ENCODE results near the gene ROCK2. TPM values are rescaled to one million over a fixed set of nuclear protein-coding genes. Genes with fewer than 3 reads are reported as not detected.

Gene ROCK2
- total RNA-seq, 1 donor from 2014 or later = 45.1 TPM

DNA sequence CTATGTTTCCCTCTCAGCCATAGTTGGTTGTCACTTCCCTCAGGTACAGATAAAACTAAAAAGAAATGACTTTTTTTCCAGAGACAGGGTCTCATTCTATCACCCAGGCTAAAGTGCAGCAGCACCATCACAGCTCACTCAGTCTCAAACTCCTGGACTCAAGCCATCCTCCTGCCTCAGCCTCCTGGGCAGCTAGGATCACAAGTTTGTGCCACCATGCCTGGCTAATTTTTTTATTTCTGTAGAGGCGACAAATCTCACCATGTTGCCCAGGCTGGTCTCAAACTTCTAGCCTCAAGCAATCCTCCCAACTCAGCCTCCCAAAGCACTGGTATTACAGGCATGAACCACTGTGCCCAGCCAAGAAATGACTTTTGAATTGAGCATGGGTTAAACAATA is 8.2 kb downstream of the ROCK2 start:
- H3K9ac ChIP-seq (ENCODE audit: low read length) = no peak overlapping the region
- no peak overlapping the region for H3K27ac Mint-ChIP-seq (ENCODE audit: unreplicated experiment)
- H3K27me3 Mint-ChIP-seq (ENCODE audit: low read depth, unreplicated experiment) = no peaks in the 10 kb centered on the region
- H3K36me3 ChIP-seq (ENCODE audit: insufficient read depth, low read length) = no peaks in the 10 kb centered on the region
- no peak overlapping the region for H3K4me3 Mint-ChIP-seq (ENCODE audit: unreplicated experiment)
- no peak for TF ChIP-seq EZH2 (IDR thresholded peaks at IDR 0.05; ENCODE audit: insufficient read depth, low read length)
- TF ChIP-seq, protein P1, sequence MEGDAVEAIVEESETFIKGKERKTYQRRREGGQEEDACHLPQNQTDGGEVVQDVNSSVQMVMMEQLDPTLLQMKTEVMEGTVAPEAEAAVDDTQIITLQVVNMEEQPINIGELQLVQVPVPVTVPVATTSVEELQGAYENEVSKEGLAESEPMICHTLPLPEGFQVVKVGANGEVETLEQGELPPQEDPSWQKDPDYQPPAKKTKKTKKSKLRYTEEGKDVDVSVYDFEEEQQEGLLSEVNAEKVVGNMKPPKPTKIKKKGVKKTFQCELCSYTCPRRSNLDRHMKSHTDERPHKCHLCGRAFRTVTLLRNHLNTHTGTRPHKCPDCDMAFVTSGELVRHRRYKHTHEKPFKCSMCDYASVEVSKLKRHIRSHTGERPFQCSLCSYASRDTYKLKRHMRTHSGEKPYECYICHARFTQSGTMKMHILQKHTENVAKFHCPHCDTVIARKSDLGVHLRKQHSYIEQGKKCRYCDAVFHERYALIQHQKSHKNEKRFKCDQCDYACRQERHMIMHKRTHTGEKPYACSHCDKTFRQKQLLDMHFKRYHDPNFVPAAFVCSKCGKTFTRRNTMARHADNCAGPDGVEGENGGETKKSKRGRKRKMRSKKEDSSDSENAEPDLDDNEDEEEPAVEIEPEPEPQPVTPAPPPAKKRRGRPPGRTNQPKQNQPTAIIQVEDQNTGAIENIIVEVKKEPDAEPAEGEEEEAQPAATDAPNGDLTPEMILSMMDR (IDR thresholded peaks at IDR 0.05; ENCODE audit: insufficient read depth, low read depth, low read length) = no peak
- H3K79me2 ChIP-seq (ENCODE audit: insufficient read depth, low read length) = peaks cover 99% of the 10 kb centered on the region
- H3K4me1 ChIP-seq (ENCODE audit: insufficient read depth, low read length) = no peaks in the 10 kb centered on the region
- no peak overlapping the region for H3K4me2 ChIP-seq (ENCODE audit: low read length)
- no peak for FAIRE-seq
- no peaks in the 10 kb centered on the region for H3K27me3 ChIP-seq (ENCODE audit: insufficient read depth, low read length)
- peaks cover 28% of the 10 kb centered on the region for H3K4me1 Mint-ChIP-seq (ENCODE audit: low read depth, unreplicated experiment)
- no peaks in the 10 kb centered on the region for H3K9me3 ChIP-seq (ENCODE audit: insufficient read depth, low read depth, low read length)
- H3K36me3 Mint-ChIP-seq (ENCODE audit: low read depth, unreplicated experiment) = no peaks in the 10 kb centered on the region
- H3K9me3 Mint-ChIP-seq (ENCODE audit: unreplicated experiment) = no peaks in the 10 kb centered on the region
- H4K20me1 ChIP-seq (ENCODE audit: insufficient read depth, low read length) = peaks cover 80% of the 10 kb centered on the region
- H2AFZ ChIP-seq (ENCODE audit: low read depth, low read length) = no peak overlapping the region
- DNase-seq (ENCODE audit: low read depth) = no peak
- no peak overlapping the region for H3K27ac ChIP-seq (ENCODE audit: low read depth, low read length)
- H3K4me3 ChIP-seq (ENCODE audit: insufficient read depth, low read depth, low read length) = no peak overlapping the region

DNA sequence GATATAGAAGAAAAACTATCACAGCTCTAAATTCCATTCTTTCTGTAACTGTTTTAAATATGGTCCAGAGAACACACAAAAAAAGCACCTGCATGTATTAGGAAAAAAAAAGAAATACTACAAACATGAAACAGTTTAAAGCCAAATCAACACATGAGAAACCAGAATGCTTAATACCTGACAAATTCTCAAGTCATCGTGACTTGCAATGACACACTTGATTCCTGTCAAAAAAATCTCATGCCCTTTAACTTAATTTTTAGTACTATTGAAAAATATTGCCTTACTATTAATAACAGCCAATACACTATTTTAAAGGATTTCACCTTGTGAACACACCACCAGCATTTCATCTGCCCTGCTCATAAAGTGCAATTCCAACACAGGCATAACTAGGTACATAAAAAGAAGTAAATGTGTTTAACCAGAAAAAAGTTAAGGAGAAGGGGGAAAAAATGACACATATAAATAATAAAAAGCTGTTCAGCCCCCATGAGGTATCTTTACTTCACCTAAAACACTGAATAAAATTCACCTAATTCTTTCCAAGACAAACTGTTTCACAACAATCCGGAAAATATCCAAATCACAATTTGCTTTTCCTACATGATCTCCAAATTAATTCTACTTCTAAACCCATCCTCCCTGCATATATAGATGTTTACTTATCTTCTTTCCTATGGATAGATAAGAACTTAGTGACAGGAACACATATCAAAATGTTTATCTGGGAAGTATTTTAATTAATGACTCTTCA is 10.8 kb downstream of the ROCK2 start:
- Mint-ChIP-seq H3K27ac (ENCODE audit: unreplicated experiment) (no peak overlapping the region), H3K36me3 (ENCODE audit: low read depth, unreplicated experiment) (no peaks in the 10 kb centered on the region), H3K27me3 (ENCODE audit: low read depth, unreplicated experiment) (no peaks in the 10 kb centered on the region), H3K9me3 (ENCODE audit: unreplicated experiment) (no peaks in the 10 kb centered on the region), H3K4me1 (ENCODE audit: low read depth, unreplicated experiment) (peaks cover 12% of the 10 kb centered on the region), H3K4me3 (ENCODE audit: unreplicated experiment) (no peak overlapping the region)
- H3K27ac ChIP-seq (ENCODE audit: low read depth, low read length) = no peak overlapping the region
- no peak overlapping the region for H3K4me3 ChIP-seq (ENCODE audit: insufficient read depth, low read depth, low read length)
- FAIRE-seq = no peak
- H3K36me3 ChIP-seq (ENCODE audit: insufficient read depth, low read length) = no peaks in the 10 kb centered on the region
- peaks cover 73% of the 10 kb centered on the region for H4K20me1 ChIP-seq (ENCODE audit: insufficient read depth, low read length)
- no peak for DNase-seq (ENCODE audit: low read depth)
- no peak overlapping the region for H2AFZ ChIP-seq (ENCODE audit: low read depth, low read length)
- no peaks in the 10 kb centered on the region for H3K27me3 ChIP-seq (ENCODE audit: insufficient read depth, low read length)
- no peaks in the 10 kb centered on the region for H3K9me3 ChIP-seq (ENCODE audit: insufficient read depth, low read depth, low read length)
- peaks cover 93% of the 10 kb centered on the region for H3K79me2 ChIP-seq (ENCODE audit: insufficient read depth, low read length)
- no peak overlapping the region for H3K4me2 ChIP-seq (ENCODE audit: low read length)
- H3K4me1 ChIP-seq (ENCODE audit: insufficient read depth, low read length) = no peaks in the 10 kb centered on the region
- TF ChIP-seq, protein P1 (IDR thresholded peaks at IDR 0.05; ENCODE audit: insufficient read depth, low read depth, low read length) = no peak
- TF ChIP-seq EZH2 (IDR thresholded peaks at IDR 0.05; ENCODE audit: insufficient read depth, low read length) = no peak
- no peak overlapping the region for H3K9ac ChIP-seq (ENCODE audit: low read length)

DNA sequence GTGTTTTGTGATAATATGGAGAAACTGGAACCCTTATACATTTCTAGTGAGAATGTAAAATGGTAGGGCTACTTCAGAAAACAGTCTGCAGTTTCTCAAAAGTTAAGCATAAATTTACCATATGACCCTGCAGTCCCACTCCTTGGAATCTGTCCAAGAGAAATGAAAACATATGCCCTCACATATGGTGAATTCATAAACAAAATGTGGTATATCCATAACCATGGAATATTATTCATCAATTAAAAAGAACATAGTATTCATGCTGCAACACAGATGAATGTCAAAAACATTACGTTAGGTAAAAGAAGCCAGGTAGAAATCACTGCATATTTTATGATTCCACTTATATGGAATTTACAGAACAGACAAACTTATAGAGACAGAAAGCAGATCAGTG is 11.8 kb downstream of the ROCK2 start:
- H4K20me1 ChIP-seq (ENCODE audit: insufficient read depth, low read length) = peaks cover 75% of the 10 kb centered on the region

More for the DNA sequence above, 11.8 kb downstream of the ROCK2 start:
- Mint-ChIP-seq H3K4me1 (ENCODE audit: low read depth, unreplicated experiment) (peaks cover 12% of the 10 kb centered on the region), H3K9me3 (ENCODE audit: unreplicated experiment) (no peaks in the 10 kb centered on the region), H3K4me3 (ENCODE audit: unreplicated experiment) (no peak overlapping the region), H3K27ac (ENCODE audit: unreplicated experiment) (no peak overlapping the region), H3K27me3 (ENCODE audit: low read depth, unreplicated experiment) (no peaks in the 10 kb centered on the region), H3K36me3 (ENCODE audit: low read depth, unreplicated experiment) (no peaks in the 10 kb centered on the region)
- TF ChIP-seq EZH2 (IDR thresholded peaks at IDR 0.05; ENCODE audit: insufficient read depth, low read length) = no peak
- TF ChIP-seq, protein P1 (IDR thresholded peaks at IDR 0.05; ENCODE audit: insufficient read depth, low read depth, low read length) = no peak
- H3K27me3 ChIP-seq (ENCODE audit: insufficient read depth, low read length) = no peaks in the 10 kb centered on the region
- H3K9me3 ChIP-seq (ENCODE audit: insufficient read depth, low read depth, low read length) = no peaks in the 10 kb centered on the region
- no peak overlapping the region for H3K4me3 ChIP-seq (ENCODE audit: insufficient read depth, low read depth, low read length)
- FAIRE-seq (no peak), DNase-seq (ENCODE audit: low read depth) (no peak)
- no peak overlapping the region for H3K27ac ChIP-seq (ENCODE audit: low read depth, low read length)
- no peak overlapping the region for H3K9ac ChIP-seq (ENCODE audit: low read length)
- H2AFZ ChIP-seq (ENCODE audit: low read depth, low read length) = no peak overlapping the region
- H3K36me3 ChIP-seq (ENCODE audit: insufficient read depth, low read length) = no peaks in the 10 kb centered on the region
- peaks cover 93% of the 10 kb centered on the region for H3K79me2 ChIP-seq (ENCODE audit: insufficient read depth, low read length)
- H3K4me2 ChIP-seq (ENCODE audit: low read length) = no peak overlapping the region
- H3K4me1 ChIP-seq (ENCODE audit: insufficient read depth, low read length) = no peaks in the 10 kb centered on the region
